HG02623 (cell line): ENCODE data around the gene RSPO4.
A peak's percentile ranks its signal among the peaks of the same experiment; 100 is the strongest.
"Not testable (repeated sequence)": the region's sequence is repeated elsewhere in the genome, so short reads cannot be mapped to it uniquely, and the experiment has no call there.

Source experiments
- ATAC-seq: cut with Tn5 transposase; IDR thresholded peaks from one replicate; pipeline ENCODE4 v1.9.1; 2021; ENCODE audit warnings: moderate library complexity; ENCODE audit not compliant: unreplicated experiment

The RSPO4 gene

DNA sequence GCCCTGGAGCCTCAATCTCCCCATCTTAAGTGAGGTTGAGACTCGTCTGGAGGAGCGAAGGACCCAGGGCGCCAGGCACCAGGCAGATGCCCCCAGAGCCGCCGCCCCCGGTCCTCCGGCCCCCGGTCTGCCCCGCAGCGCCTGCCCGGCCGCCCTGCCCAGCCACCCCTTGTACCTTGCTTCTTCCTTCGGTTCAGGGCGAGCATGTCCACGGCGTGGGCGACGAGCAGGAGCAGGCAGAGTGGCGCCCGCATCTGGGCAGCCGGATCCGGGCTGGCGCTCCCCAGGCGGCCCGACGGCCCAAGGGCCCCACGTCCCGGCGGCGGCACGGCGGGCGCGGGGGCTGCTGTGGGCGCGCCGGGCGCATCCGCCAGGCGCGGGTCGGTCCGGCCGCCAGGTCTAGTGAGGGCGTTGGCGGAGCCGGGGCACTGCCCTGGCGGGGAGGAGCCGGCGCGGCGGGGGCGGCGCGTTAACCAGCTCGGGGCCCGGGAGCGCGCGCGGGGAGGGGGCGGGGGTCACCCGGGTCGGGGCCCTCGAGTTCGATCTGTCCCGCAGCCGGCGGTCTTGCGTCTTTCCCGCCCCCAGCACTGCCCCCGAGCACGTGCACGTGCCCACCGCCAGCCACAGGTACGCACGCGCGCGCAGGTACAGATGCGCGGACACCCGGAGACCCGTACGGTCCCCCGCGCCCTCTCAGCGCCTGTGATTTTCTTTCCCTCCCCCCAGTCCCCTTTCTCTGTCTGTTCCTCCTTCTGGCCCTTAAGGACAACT, at the start of gene RSPO4:
Gene RSPO4 (minus strand): TSS at position 401 of the 771 bp plus-strand sequence. CDS start 147 bp downstream, at position 254.
- no peak for ATAC-seq

- ATAC-seq = no peak
Measured at GRCh38 chr20:1050440-1050839, 48.3 kb upstream of the RSPO4 start.

- ATAC-seq = no peak
Measured at GRCh38 chr20:1045860-1046418, 43.8 kb upstream of the RSPO4 start.

- no peak for ATAC-seq
Measured at GRCh38 chr20:1041845-1042390, 39.8 kb upstream of the RSPO4 start.

- no peak for ATAC-seq
Measured at GRCh38 chr20:1038205-1038604, 36.1 kb upstream of the RSPO4 start.

GRCh38 chr20:1037039-1037438, 34.9 kb upstream of the RSPO4 start:
- ATAC-seq = no peak

DNA sequence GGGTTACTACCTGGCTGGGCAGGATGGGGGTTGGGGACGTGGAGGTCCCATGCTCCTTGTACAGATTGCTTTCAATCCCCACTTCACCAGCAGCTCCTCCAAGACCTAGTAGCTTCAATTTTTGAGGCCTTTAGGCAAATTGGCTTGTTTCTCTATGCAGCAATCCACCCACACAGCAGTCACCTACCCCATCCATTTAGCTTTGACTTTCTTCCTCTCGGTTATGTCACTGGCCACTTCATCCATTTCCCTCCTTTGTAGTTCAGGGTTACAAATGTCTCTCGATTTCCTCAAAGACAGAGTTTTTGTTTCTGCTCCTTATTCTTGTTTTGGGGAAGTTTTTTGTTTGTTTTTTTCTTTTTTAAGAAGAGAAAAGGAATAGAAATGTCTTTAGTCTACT, 33.4 kb upstream of the RSPO4 start:
- no peak for ATAC-seq

GRCh38 chr20:1034415-1034789, 32.3 kb upstream of the RSPO4 start:
- ATAC-seq = no peak

- ATAC-seq = no peak
Measured at GRCh38 chr20:1033751-1034414, 31.8 kb upstream of the RSPO4 start.

GRCh38 chr20:1029980-1030379, 27.9 kb upstream of the RSPO4 start:
- no peak for ATAC-seq

- ATAC-seq = not testable (repeated sequence)
Measured at GRCh38 chr20:1026214-1026613, 24.1 kb upstream of the RSPO4 start.

DNA sequence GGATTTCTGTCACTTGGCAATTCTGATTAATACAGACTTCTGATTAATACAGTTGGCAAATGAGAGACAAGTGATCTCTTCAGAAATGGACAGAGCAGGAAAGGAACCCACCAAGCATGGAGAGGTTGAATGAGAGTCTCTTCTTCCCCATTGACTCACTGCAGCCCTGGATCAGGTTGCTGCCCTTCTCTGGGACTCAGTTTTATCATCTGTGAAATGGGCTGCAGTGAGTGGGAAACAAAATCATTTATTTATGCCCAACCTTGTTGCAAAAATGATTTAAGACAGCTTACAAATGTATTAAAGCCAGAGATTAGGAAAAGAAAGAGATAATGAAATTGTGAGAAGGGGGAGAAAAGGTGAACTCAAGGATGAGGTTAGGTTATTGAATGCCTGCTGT, 20.8 kb upstream of the RSPO4 start:
- ATAC-seq = no peak

GRCh38 chr20:1020614-1021013, 18.5 kb upstream of the RSPO4 start:
- no peak for ATAC-seq

- ATAC-seq = no peak
Measured at GRCh38 chr20:1019344-1019743, 17.2 kb upstream of the RSPO4 start.

- ATAC-seq = no peak
Measured at GRCh38 chr20:1017677-1018076, 15.6 kb upstream of the RSPO4 start.

DNA sequence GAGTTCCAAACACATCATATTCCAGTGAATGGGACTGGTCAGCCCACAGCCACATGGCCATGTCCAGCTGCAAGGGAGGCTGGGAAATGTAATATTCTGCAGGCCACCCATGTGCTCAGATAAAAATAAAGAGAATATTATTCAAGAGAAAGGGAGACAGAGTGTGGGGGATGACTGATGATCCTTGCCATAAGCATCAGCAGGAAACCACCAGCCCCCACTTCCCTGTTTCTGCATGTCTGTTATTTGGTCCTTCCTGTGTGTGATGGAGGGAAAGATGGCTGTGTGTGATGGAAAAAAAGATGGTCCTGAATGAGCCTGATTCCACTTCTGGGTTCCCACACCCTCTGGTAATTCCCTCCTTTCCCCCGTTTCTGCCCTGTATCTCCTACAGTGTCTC, 13.1 kb upstream of the RSPO4 start:
- no peak for ATAC-seq

- no peak for ATAC-seq
Measured at GRCh38 chr20:1014471-1014870, 12.4 kb upstream of the RSPO4 start.

DNA sequence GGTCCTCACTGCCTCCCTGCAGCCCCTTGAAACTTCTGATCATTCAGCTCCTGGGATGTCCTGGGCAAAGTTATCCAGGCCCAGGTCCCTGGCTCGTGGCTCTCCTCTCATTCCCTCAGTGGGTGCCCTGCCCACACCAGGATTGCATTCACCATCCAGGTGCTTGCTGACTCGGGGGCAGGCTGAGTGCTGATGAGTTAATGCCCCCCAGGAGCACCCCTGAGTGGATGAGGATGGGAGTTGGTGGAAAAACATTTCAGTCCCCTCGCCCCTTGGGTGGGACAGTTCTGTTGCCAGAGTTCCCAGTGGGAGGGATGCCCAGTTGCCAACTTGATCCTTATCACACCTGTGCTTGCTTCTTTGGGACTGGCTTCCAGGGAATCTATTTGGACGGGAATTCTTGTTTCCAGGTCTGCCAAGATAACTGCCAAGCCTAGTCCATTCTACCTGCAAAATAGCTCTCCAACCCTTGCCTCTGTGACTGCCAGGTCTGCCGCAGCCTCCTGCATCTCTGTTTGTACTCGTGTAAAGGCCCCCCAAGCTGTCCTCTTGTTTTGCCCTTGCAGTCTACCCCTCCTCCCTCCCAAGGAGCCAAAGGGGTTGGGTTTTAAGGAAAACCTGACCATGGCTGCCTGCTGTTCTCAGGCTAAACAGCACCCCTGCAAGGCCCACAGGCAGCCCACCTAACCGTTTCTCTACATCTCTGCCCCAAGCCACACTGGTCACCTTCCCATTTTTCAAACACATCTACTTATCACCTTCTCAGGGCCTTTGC, 11.6 kb upstream of the RSPO4 start:
- no peak for ATAC-seq

- ATAC-seq = no peak
Measured at GRCh38 chr20:1012359-1013168, 10.5 kb upstream of the RSPO4 start.

DNA sequence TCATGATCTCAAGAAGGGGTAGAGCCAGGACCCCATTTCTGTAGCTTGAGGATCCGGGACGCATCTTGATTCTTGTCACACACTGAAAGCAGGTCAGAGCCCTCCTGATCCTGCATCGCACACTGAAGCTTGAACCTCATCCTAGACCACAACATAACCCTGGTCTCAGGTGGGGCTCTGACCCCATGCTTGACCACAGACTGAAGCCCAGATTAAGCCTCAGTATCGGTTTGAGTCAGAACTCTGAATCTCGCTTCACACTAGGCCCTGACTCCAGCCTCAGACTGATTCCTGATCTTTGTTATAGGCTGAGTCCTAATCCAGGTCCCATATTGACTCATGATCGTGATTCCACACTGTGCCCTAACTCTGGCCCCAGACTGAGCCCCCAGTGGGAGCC, 8.5 kb upstream of the RSPO4 start:
- ATAC-seq = peak; percentile 47
